H1 (cell line): ENCODE data around the gene HSDL2.

Source experiments
- BACH1 ChIP-seq: IDR thresholded peaks from 2 replicates; pipeline ENCODE4 v1.6.1; 2012; ENCODE audit warnings: low read length, improper control_type of control experiment
- EP300 ChIP-seq, 2 experiments: IDR thresholded peaks; 1 replicate in 1 of 2; 2 replicates in 1 of 2; pipeline ENCODE4 v1.6.1; 2011 to 2012; ENCODE audit warnings: low read depth in 2 of 2, low read length in 2 of 2, mild to moderate bottlenecking in 2 of 2, borderline replicate concordance in 1 of 2, inconsistent platforms in 1 of 2, moderate library complexity in 1 of 2
- HDAC2 ChIP-seq, 2 experiments: fragments of 300-600 bp in 1 of 2; sonication (generic) in 1 of 2; IDR thresholded peaks; 2 replicates each; pipeline ENCODE4 v1.6.1; 2011 to 2012; ENCODE audit warnings: low read depth in 2 of 2, low read length in 2 of 2, mild to moderate bottlenecking in 2 of 2, moderate library complexity in 2 of 2, borderline replicate concordance in 1 of 2, inconsistent platforms in 1 of 2
- JUN ChIP-seq: IDR thresholded peaks from 2 replicates; pipeline ENCODE4 v1.6.1; 2011; ENCODE audit warnings: low read depth, mild to moderate bottlenecking, improper control_type of control experiment, low read length
- KDM1A ChIP-seq: fragments of 200-600, 300-600 bp; sonication (generic); IDR thresholded peaks from 2 replicates; pipeline ENCODE4 v1.7.1; 2016; ENCODE audit warnings: mild to moderate bottlenecking, low read length, borderline replicate concordance
- POLR2A ChIP-seq, 2 experiments: IDR thresholded peaks; 1 replicate in 1 of 2; 2 replicates in 1 of 2; pipeline ENCODE4 v1.6.1; 2011; ENCODE audit warnings: low read depth in 2 of 2, low read length in 2 of 2, mild to moderate bottlenecking in 2 of 2; ENCODE audit errors: control extremely low read depth in 1 of 2
- RFX5 ChIP-seq: IDR thresholded peaks from 2 replicates; pipeline ENCODE4 v1.6.1; 2011; ENCODE audit warnings: low read depth, low read length, improper control_type of control experiment, borderline replicate concordance
- SAP30 ChIP-seq: fragments of 300-600 bp; sonication (generic); IDR thresholded peaks from 2 replicates; pipeline ENCODE4 v1.7.1; 2012; ENCODE audit warnings: low read length, moderate library complexity, mild to moderate bottlenecking, inconsistent platforms; ENCODE audit not compliant: insufficient read depth, insufficient replicate concordance
- TAF1 ChIP-seq: IDR thresholded peaks from 2 replicates; pipeline ENCODE4 v1.6.1; 2011; ENCODE audit warnings: mild to moderate bottlenecking, low read depth, low read length
- TEAD4 ChIP-seq: IDR thresholded peaks from 2 replicates; pipeline ENCODE4 v1.6.1; 2012; ENCODE audit warnings: low read depth, low read length, inconsistent platforms, mixed read lengths
- TF ChIP-seq, protein P1 (sequence below): IDR thresholded peaks from 2 replicates; pipeline ENCODE4 v1.6.1; 2012; ENCODE audit warnings: inconsistent platforms

DNA sequence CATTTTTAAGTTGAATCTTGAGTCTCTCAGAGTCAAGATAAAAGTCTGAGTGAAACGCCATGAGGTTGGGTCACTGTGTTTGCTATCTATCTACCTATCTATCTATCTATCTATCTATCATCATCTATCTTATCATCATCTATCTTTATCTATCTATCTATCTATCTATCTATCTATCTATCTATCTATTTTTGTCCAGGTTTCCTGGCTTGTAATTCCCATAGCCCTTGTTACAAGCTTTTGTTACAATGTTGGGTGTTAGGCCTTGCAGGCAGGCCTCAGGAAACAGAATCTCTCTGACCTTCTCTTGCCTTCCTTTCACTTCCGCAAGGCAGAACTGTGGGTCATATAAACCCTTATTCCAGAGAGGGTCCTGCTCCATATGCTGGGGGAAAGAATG is 94.1 kb downstream of the HSDL2 start:
- TF ChIP-seq, protein P1, sequence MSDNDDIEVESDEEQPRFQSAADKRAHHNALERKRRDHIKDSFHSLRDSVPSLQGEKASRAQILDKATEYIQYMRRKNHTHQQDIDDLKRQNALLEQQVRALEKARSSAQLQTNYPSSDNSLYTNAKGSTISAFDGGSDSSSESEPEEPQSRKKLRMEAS, result no peak
- TF ChIP-seq KDM1A (no peak), BACH1 (no peak), RFX5 (no peak), TAF1 (no peak), POLR2A (IDR thresholded peaks at IDR 0.05; ENCODE audit: control extremely low read depth in 1 of 2, low read depth in 2 of 2, low read length in 2 of 2) (no peak), HDAC2 (IDR thresholded peaks at IDR 0.05; ENCODE audit: borderline replicate concordance in 1 of 2, low read depth in 2 of 2, low read length in 2 of 2) (no peak), TEAD4 (no peak), SAP30 (no peak), JUN (no peak), EP300 (IDR thresholded peaks at IDR 0.05; ENCODE audit: borderline replicate concordance in 1 of 2, low read depth in 2 of 2, low read length in 2 of 2) (no peak)
